PC-3 (cell line): ENCODE results near the gene DPH7. TPM values are rescaled to one million over a fixed set of nuclear protein-coding genes. Genes with fewer than 3 reads are reported as not detected.

Source experiments
- ATAC-seq: fragments of 200-7000 bp; cut with Tn5 transposase; 2 replicates; pipeline ENCODE4 v1.9.1; 2020; ENCODE audit warnings: mild to moderate bottlenecking, moderate library complexity
- BruUV-seq: library from RNA; stranded (reverse); fragments of 400-500 nt; replicated peaks from 2 replicates; lab custom pipeline; 2021; lab: Mats Ljungman, UMichigan
- CTCF ChIA-PET: fragments of 300-600 bp; sonication (Branson Sonifier 250); formaldehyde crosslinking; loops from one replicate; lab custom pipeline; 2022; ENCODE audit warnings: antibody characterized with exemption; lab: Charles Lee
- POLR2A ChIA-PET: fragments of 300-600 bp; sonication (Branson Sonifier 250); formaldehyde crosslinking; loops from one replicate; lab custom pipeline; 2022; ENCODE audit warnings: antibody characterized with exemption; ENCODE audit not compliant: unreplicated experiment; lab: Charles Lee
- DNase-seq: peaks from one replicate; pipeline ENCODE4 v3.0.0-alpha.2; 2015
- H2AFZ ChIP-seq: fragments of 300-600 bp; sonication (generic); 2 replicates; pipeline ENCODE4 v1.6.0; 2016; ENCODE audit warnings: antibody characterized with exemption, low read length
- H3F3A ChIP-seq: fragments of 300-600 bp; sonication (generic); one replicate; pipeline ENCODE4 v1.6.0; 2017; ENCODE audit warnings: antibody characterized with exemption, low read length, control low read depth, mild to moderate bottlenecking; ENCODE audit not compliant: unreplicated experiment
- H3K27ac ChIP-seq: fragments of 300-600 bp; sonication (generic); 2 replicates; pipeline ENCODE4 v1.5.1; 2016; ENCODE audit warnings: mild to moderate bottlenecking, low read length
- H3K27me3 ChIP-seq: fragments of 300-600 bp; sonication (generic); 2 replicates; pipeline ENCODE4 v1.6.1; 2016; ENCODE audit warnings: low read length, mixed read lengths
- H3K36me3 ChIP-seq: fragments of 300-600 bp; sonication (generic); 2 replicates; pipeline ENCODE4 v1.6.1; 2016; ENCODE audit warnings: low read depth, mixed run types, low read length, mixed read lengths
- H3K4me1 ChIP-seq: fragments of 300-600 bp; sonication (generic); 2 replicates; pipeline ENCODE4 v1.5.1; 2016; ENCODE audit warnings: low read length; ENCODE audit not compliant: insufficient read depth
- H3K4me2 ChIP-seq: fragments of 300-600 bp; sonication (generic); 2 replicates; pipeline ENCODE4 v1.6.0; 2016; ENCODE audit warnings: low read length
- H3K4me3 ChIP-seq: fragments of 300-600 bp; sonication (generic); 2 replicates; pipeline ENCODE4 v1.5.1; 2016; ENCODE audit warnings: mild to moderate bottlenecking, low read length, mixed read lengths
- H3K79me2 ChIP-seq: fragments of 300-600 bp; sonication (generic); 2 replicates; pipeline ENCODE4 v1.6.1; 2017; ENCODE audit warnings: low read length, mixed read lengths
- H3K9ac ChIP-seq: fragments of 300-600 bp; sonication (generic); 2 replicates; pipeline ENCODE4 v1.6.0; 2016; ENCODE audit warnings: mild to moderate bottlenecking, low read length
- H3K9me2 ChIP-seq: fragments of 300-600 bp; sonication (generic); replicated peaks from 2 replicates; pipeline ENCODE4 v1.6.1; 2016; ENCODE audit warnings: mixed run types, low read length, mixed read lengths
- H3K9me3 ChIP-seq: fragments of 300-600 bp; sonication (generic); 2 replicates; pipeline ENCODE4 v1.6.1; 2016; ENCODE audit warnings: low read length, mixed read lengths
- H4K20me1 ChIP-seq: fragments of 300-600 bp; sonication (generic); 2 replicates; pipeline ENCODE4 v1.6.1; 2016; ENCODE audit warnings: low read length, mixed read lengths
- EZH2 ChIP-seq: fragments of 300-600 bp; sonication (generic); IDR thresholded peaks from one replicate; pipeline ENCODE4 v1.6.1; 2017; ENCODE audit warnings: antibody characterized with exemption, mild to moderate bottlenecking, low read length; ENCODE audit not compliant: unreplicated experiment
- EZH2phosphoT487 ChIP-seq: fragments of 300-600 bp; sonication (generic); IDR thresholded peaks from 2 replicates; pipeline ENCODE4 v1.6.1; 2018; ENCODE audit warnings: mild to moderate bottlenecking, antibody characterized with exemption, low read length, borderline replicate concordance
- intact Hi-C: fragments of 100-400 bp; cut with micrococcal nuclease; formaldehyde crosslinking; loops from 2 replicates; pipeline ENCODE4 v1.9.0; 2023
- total RNA-seq: library from RNA; depleted of rRNA; stranded (reverse); fragments of >200 nt; gene quantifications from 2 replicates; pipeline ENCODE4 v1.2.3, GENCODE V29; 2014
- TF ChIP-seq, protein P1 (sequence below): fragments of 300-600 bp; sonication (generic); conservative IDR thresholded peaks from 2 replicates; pipeline ENCODE4 v1.5.1; 2017; ENCODE audit warnings: antibody characterized with exemption, low read depth, mild to moderate bottlenecking, low read length

The DPH7 gene
- total RNA-seq, 1 experiment from 2014 or later = 35.1 TPM

DNA sequence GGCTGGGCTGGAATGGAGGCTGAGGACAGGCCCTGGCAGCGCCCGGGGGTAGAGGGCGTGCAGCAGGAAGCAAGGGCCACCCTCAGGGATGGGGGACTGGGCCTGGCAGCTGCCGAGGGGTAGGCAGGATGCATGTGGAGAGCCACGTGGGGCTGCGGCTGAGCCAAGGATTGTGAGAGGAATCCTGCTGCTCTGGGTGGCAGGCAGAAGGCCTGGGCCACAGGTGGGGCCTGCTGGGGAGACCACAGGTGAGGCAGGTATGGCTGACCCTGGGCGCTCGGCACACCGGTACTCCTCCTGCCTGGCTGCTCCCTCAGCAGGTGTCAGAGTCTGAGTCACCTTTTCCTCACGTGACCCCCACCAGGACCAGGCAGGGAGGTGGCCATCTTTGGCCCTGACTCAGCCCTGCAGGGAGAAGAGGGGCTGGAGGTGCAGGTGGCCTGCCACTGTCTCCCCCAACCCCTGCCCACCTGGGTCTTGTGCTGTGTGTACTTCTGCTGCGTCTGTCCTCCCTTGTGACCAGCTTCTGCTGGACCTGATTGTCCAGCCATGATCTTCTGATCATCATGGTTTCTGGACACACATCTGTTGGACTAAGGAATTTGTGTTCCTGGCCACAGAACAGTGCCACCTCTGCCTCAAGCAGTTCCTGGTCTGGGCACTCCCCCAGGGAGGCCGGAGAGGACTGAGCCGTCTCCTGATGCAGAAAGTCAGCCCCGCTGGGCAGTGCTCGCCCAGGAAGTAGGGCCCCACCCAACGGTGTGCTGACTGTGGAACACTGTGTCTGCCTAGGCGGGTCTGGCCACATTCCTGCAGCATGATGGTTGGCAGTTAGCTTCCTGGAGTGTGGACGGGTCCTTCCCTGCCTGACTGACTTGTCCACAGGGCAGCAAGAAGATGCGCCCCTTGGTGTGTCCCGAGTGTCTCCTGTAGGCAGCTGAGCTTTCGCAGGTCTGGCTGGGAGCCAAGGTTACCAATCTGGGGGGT, 33.2 kb upstream of the DPH7 start:
- Histone ChIP-seq H3K27me3 (no peaks in the 10 kb centered on the region), H3F3A (no peaks in the 10 kb centered on the region), H3K4me2 (peak overlapping the region; percentile 81), H3K9me2 (no peaks in the 10 kb centered on the region), H3K27ac (peak overlapping the region; percentile 99), H3K9me3 (no peaks in the 10 kb centered on the region), H3K4me1 (peaks cover 35% of the 10 kb centered on the region), H3K36me3 (peaks cover 5% of the 10 kb centered on the region; the same call in 1 of the 2 replicates), H2AFZ (no peak overlapping the region), H3K4me3 (peak overlapping the region; percentile 47), H4K20me1 (no peaks in the 10 kb centered on the region), H3K9ac (peak overlapping the region; percentile 85), H3K79me2 (peaks cover 61% of the 10 kb centered on the region)
- ChIA-PET CTCF (no interaction called here), POLR2A (no interaction called here)
- ATAC-seq (peak; percentile 88), DNase-seq (peak; percentile 96)
- TF ChIP-seq EZH2phosphoT487 (no peak), EZH2 (no peak)
- TF ChIP-seq, protein P1, sequence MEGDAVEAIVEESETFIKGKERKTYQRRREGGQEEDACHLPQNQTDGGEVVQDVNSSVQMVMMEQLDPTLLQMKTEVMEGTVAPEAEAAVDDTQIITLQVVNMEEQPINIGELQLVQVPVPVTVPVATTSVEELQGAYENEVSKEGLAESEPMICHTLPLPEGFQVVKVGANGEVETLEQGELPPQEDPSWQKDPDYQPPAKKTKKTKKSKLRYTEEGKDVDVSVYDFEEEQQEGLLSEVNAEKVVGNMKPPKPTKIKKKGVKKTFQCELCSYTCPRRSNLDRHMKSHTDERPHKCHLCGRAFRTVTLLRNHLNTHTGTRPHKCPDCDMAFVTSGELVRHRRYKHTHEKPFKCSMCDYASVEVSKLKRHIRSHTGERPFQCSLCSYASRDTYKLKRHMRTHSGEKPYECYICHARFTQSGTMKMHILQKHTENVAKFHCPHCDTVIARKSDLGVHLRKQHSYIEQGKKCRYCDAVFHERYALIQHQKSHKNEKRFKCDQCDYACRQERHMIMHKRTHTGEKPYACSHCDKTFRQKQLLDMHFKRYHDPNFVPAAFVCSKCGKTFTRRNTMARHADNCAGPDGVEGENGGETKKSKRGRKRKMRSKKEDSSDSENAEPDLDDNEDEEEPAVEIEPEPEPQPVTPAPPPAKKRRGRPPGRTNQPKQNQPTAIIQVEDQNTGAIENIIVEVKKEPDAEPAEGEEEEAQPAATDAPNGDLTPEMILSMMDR = no peak
- intact Hi-C loops = no loop called here
- TSS peak; percentile 30 for BruUV-seq

GRCh38 chr9:137610944-137611343, 32.2 kb upstream of the DPH7 start:
- peaks cover 62% of the 10 kb centered on the region for H3K79me2 ChIP-seq
- peaks cover 5% of the 10 kb centered on the region; the same call in 1 of the 2 replicates for H3K36me3 ChIP-seq
- peak overlapping the region; percentile 99 for H3K27ac ChIP-seq
- H3K27me3 ChIP-seq = no peaks in the 10 kb centered on the region
- ChIA-PET CTCF (no interaction called here), POLR2A (no interaction called here)
- peaks cover 38% of the 10 kb centered on the region for H3K4me1 ChIP-seq
- DNase-seq = peak; percentile 23
- no peak for ATAC-seq
- no peaks in the 10 kb centered on the region for H3F3A ChIP-seq
- no peak overlapping the region for H2AFZ ChIP-seq
- intact Hi-C loops = no loop called here
- H4K20me1 ChIP-seq = no peaks in the 10 kb centered on the region
- H3K4me2 ChIP-seq = peak overlapping the region; percentile 80
- H3K9me3 ChIP-seq = no peaks in the 10 kb centered on the region
- 0 out of 2 replicates have a peak overlapping the region, but pooled peaks have one; percentile 47 for H3K4me3 ChIP-seq
- H3K9me2 ChIP-seq = no peaks in the 10 kb centered on the region
- TF ChIP-seq EZH2phosphoT487 = no peak
- TF ChIP-seq, protein P1 = no peak
- H3K9ac ChIP-seq = peak overlapping the region; percentile 85
- no TSS peak for BruUV-seq
